Liver (tissue), 9 donors: ENCODE results near the gene KLF6. TPM values are rescaled to one million over a fixed set of nuclear protein-coding genes. Genes with fewer than 3 reads are reported as not detected.

Experiments
- DNase-seq: peaks from one replicate; pipeline ENCODE4 v3.0.0-alpha.2; 2017; ENCODE audit warnings: low spot score
- H3K27ac ChIP-seq, 2 donors: one replicate each; pipeline ENCODE4 v1.7.0; 2013; ENCODE audit warnings: inconsistent platforms in 2 of 2, low read length in 2 of 2, control low read depth in 1 of 2, low read depth in 1 of 2, mild to moderate bottlenecking in 1 of 2
- H3K27me3 ChIP-seq, 4 donors: one replicate each; pipeline versions ENCODE4 v1.6.1 to v1.7.0; 2013; ENCODE audit warnings: low read length in 3 of 4, inconsistent platforms in 1 of 4, mild to moderate bottlenecking in 1 of 4, moderate library complexity in 1 of 4; ENCODE audit not compliant: control insufficient read depth in 4 of 4, insufficient read depth in 4 of 4
- H3K36me3 ChIP-seq, 4 donors: one replicate each; pipeline versions ENCODE4 v1.6.1 to v1.7.0; 2013; ENCODE audit warnings: low read length in 3 of 4, mild to moderate bottlenecking in 3 of 4, low read depth in 1 of 4, moderate library complexity in 1 of 4; ENCODE audit not compliant: control insufficient read depth in 4 of 4, insufficient read depth in 3 of 4
- H3K4me1 ChIP-seq, 4 donors: one replicate each; pipeline versions ENCODE4 v1.6.1 to v1.7.0; 2013; ENCODE audit warnings: low read length in 3 of 4, mild to moderate bottlenecking in 3 of 4, moderate library complexity in 1 of 4; ENCODE audit not compliant: control insufficient read depth in 4 of 4, insufficient read depth in 4 of 4
- H3K4me3 ChIP-seq, 3 donors: one replicate each; pipeline versions ENCODE4 v1.6.1 to v1.7.0; 2013; ENCODE audit warnings: low read length in 3 of 3, control low read depth in 1 of 3, low read depth in 1 of 3, mild to moderate bottlenecking in 1 of 3
- H3K9ac ChIP-seq, 2 donors: one replicate each; pipeline ENCODE4 v1.7.0; 2013; ENCODE audit warnings: low read length in 2 of 2, mild to moderate bottlenecking in 2 of 2, moderate library complexity in 2 of 2, control low read depth in 1 of 2, low read depth in 1 of 2
- H3K9me3 ChIP-seq, 4 donors: one replicate each; pipeline versions ENCODE4 v1.6.1 to v1.7.0; 2013; ENCODE audit warnings: low read length in 3 of 4; ENCODE audit not compliant: control insufficient read depth in 4 of 4
- EGR1 ChIP-seq, 2 donors: IDR thresholded peaks; 2 replicates each; pipeline ENCODE4 v1.6.1; 2016 to 2018; ENCODE audit warnings: antibody characterized with exemption in 2 of 2, low read depth in 2 of 2
- FOXA1 ChIP-seq: IDR thresholded peaks from 2 replicates; pipeline ENCODE4 v1.6.1; 2016; ENCODE audit warnings: antibody characterized with exemption
- FOXA2 ChIP-seq: IDR thresholded peaks from 2 replicates; pipeline ENCODE4 v1.6.1; 2016; ENCODE audit warnings: antibody characterized with exemption
- HNF4G ChIP-seq: IDR thresholded peaks from 2 replicates; pipeline ENCODE4 v1.6.1; 2016; ENCODE audit warnings: antibody characterized with exemption
- JUND ChIP-seq, 2 donors: IDR thresholded peaks; 2 replicates each; pipeline ENCODE4 v1.6.1; 2016; ENCODE audit warnings: antibody characterized with exemption in 2 of 2
- NR2F2 ChIP-seq: IDR thresholded peaks from 2 replicates; pipeline ENCODE4 v1.6.1; 2016; ENCODE audit warnings: antibody characterized with exemption
- RAD21 ChIP-seq, 2 donors: IDR thresholded peaks; 2 replicates each; pipeline ENCODE4 v1.6.1; 2016; ENCODE audit warnings: antibody characterized with exemption in 2 of 2, mild to moderate bottlenecking in 2 of 2
- RXRA ChIP-seq, 2 donors: IDR thresholded peaks; 2 replicates each; pipeline ENCODE4 v1.6.1; 2017 to 2018; ENCODE audit warnings: antibody characterized with exemption in 2 of 2, mild to moderate bottlenecking in 1 of 2
- TAF1 ChIP-seq: conservative IDR thresholded peaks from 2 replicates; pipeline ENCODE4 v1.6.1; 2016; ENCODE audit warnings: antibody characterized with exemption, mild to moderate bottlenecking
- YY1 ChIP-seq: IDR thresholded peaks from 2 replicates; pipeline ENCODE4 v1.6.1; 2016; ENCODE audit warnings: antibody characterized with exemption, mild to moderate bottlenecking
- WGBS: extraction: QIAGEN DNeasy Blood & Tissue Kit; methylation state at CpG from one replicate; pipeline ENCODE4 v1.1.7; 2013; 5-methylcytosine and 5-hydroxymethylcytosine counted together
- polyA plus RNA-seq, 2 donors: library from polyadenylated mRNA; stranded (reverse) in 1 of 2; unstranded in 1 of 2; fragments of 200-250 nt in 1 of 2; fragments of >200 nt in 1 of 2; fragmentation: Nextera tagmentation in 1 of 2; extraction: Ambion mirVana in 1 of 2; gene quantifications; one replicate each; pipeline versions ENCODE4 v1.2.1 to v1.2.3, GENCODE V29; 2013 to 2015
- total RNA-seq, 2 donors: library from RNA; depleted of rRNA; stranded (reverse); fragments of >200 nt; gene quantifications; one replicate each; pipeline ENCODE4 v1.2.3, GENCODE V29; 2014
- TF ChIP-seq, protein P1 (sequence below): IDR thresholded peaks from 2 replicates; pipeline ENCODE4 v1.6.1; 2016; ENCODE audit warnings: antibody characterized with exemption, mild to moderate bottlenecking
- TF ChIP-seq, protein P2 (sequence below): fragments of 150-350 bp; IDR thresholded peaks from 2 replicates; pipeline ENCODE4 v1.5.1; 2017; ENCODE audit warnings: improper control_type of control experiment, low read depth, low read length; ENCODE audit not compliant: missing input control
- TF ChIP-seq, protein P3 (sequence below): IDR thresholded peaks from 2 replicates; pipeline ENCODE4 v1.6.1; 2016; ENCODE audit warnings: antibody characterized with exemption
- TF ChIP-seq, protein P4 (sequence below): IDR thresholded peaks from 2 replicates; pipeline ENCODE4 v1.6.1; 2016; ENCODE audit warnings: antibody characterized with exemption
- donor health status: healthy.
- donor health status: healthy.
- donor health status: healthy.
- donor health status: healthy.
- donor health status: healthy.

KLF6 gene
- total and polyA plus RNA-seq, 4 donors, result 11.0 to 124 (median 22.2) TPM

DNA sequence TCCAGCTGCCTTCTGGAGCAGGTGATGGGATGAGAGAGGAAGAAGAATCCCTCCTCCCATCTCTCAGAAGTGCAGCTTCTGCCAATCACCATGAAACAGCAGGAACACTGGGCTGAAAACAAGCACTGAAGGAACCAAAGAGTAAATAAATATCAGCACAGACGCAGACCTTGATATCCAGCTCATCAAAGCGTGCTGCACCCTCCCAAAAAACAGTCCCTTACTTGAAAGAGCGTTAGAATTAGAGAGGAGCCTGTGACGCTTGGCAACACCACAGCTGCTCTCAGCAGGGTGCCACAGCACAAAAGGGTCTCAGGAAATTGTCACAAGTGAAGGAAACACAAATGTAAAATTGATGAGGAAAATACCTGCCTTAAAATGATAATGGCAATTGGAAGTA lies 39.5 kb downstream of the KLF6 start:
- TF ChIP-seq, protein P1, sequence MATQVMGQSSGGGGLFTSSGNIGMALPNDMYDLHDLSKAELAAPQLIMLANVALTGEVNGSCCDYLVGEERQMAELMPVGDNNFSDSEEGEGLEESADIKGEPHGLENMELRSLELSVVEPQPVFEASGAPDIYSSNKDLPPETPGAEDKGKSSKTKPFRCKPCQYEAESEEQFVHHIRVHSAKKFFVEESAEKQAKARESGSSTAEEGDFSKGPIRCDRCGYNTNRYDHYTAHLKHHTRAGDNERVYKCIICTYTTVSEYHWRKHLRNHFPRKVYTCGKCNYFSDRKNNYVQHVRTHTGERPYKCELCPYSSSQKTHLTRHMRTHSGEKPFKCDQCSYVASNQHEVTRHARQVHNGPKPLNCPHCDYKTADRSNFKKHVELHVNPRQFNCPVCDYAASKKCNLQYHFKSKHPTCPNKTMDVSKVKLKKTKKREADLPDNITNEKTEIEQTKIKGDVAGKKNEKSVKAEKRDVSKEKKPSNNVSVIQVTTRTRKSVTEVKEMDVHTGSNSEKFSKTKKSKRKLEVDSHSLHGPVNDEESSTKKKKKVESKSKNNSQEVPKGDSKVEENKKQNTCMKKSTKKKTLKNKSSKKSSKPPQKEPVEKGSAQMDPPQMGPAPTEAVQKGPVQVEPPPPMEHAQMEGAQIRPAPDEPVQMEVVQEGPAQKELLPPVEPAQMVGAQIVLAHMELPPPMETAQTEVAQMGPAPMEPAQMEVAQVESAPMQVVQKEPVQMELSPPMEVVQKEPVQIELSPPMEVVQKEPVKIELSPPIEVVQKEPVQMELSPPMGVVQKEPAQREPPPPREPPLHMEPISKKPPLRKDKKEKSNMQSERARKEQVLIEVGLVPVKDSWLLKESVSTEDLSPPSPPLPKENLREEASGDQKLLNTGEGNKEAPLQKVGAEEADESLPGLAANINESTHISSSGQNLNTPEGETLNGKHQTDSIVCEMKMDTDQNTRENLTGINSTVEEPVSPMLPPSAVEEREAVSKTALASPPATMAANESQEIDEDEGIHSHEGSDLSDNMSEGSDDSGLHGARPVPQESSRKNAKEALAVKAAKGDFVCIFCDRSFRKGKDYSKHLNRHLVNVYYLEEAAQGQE, result no peak
- TF ChIP-seq, protein P2, sequence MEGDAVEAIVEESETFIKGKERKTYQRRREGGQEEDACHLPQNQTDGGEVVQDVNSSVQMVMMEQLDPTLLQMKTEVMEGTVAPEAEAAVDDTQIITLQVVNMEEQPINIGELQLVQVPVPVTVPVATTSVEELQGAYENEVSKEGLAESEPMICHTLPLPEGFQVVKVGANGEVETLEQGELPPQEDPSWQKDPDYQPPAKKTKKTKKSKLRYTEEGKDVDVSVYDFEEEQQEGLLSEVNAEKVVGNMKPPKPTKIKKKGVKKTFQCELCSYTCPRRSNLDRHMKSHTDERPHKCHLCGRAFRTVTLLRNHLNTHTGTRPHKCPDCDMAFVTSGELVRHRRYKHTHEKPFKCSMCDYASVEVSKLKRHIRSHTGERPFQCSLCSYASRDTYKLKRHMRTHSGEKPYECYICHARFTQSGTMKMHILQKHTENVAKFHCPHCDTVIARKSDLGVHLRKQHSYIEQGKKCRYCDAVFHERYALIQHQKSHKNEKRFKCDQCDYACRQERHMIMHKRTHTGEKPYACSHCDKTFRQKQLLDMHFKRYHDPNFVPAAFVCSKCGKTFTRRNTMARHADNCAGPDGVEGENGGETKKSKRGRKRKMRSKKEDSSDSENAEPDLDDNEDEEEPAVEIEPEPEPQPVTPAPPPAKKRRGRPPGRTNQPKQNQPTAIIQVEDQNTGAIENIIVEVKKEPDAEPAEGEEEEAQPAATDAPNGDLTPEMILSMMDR, result no peak
- TF ChIP-seq, protein P3, sequence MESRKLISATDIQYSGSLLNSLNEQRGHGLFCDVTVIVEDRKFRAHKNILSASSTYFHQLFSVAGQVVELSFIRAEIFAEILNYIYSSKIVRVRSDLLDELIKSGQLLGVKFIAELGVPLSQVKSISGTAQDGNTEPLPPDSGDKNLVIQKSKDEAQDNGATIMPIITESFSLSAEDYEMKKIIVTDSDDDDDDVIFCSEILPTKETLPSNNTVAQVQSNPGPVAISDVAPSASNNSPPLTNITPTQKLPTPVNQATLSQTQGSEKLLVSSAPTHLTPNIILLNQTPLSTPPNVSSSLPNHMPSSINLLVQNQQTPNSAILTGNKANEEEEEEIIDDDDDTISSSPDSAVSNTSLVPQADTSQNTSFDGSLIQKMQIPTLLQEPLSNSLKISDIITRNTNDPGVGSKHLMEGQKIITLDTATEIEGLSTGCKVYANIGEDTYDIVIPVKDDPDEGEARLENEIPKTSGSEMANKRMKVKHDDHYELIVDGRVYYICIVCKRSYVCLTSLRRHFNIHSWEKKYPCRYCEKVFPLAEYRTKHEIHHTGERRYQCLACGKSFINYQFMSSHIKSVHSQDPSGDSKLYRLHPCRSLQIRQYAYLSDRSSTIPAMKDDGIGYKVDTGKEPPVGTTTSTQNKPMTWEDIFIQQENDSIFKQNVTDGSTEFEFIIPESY, result no peak
- no peak for TF ChIP-seq RXRA (IDR thresholded peaks at IDR 0.05)
- TF ChIP-seq RAD21 (IDR thresholded peaks at IDR 0.05), result no peak
- TF ChIP-seq JUND (IDR thresholded peaks at IDR 0.05), result no peak
- TF ChIP-seq HNF4G, result no peak
- TF ChIP-seq TAF1, result no peak
- TF ChIP-seq YY1, result no peak

DNA sequence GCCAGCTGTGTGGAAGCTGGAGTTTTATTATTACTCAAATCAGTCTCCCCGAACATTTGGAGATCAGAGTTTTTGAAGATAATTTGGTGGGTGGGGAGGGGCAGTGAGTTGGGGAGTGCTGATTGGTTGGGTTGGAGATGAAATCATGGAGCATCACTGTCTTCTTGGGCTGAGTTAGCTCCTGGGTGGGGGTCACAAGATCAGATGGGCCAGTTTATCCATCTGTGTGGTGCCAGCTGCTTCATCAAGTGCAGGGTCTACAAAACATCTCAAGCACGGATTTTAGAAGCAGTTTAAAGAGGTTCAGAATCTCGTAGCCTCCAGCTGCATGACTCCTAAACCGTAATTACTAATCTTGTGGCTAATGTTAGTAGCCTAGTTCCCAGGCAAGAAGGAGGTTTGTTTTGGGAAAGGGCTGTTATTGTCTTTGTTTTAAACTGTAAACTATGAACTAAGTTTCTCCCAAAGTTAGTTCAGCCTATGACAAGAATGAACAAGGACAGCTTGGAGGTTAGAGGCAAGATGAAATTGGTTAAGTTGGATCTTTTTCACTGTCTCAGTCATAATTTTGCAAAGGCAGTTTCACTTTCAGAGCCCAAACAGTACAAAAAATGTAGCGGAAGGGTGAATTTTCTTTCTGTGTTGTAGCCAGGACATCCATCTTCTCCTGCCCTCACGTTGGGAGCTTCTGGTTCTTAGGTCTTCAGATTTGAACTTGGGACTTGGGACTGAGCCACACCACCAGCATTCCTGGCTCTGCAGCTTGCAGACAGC lies 43.1 kb downstream of the KLF6 start:
- H3K9ac ChIP-seq, result no peak overlapping the region
- DNase-seq, result no peak
- no peaks in the 10 kb centered on the region for H3K9me3 ChIP-seq
- WGBS, result 78% methylated on average over 6 of the region's 6 CpGs
- peaks cover 0 to 1% (median 0%) of the 10 kb centered on the region in 4 donors for H3K4me1 ChIP-seq
- H3K27me3 ChIP-seq, result no peaks in the 10 kb centered on the region
- no peaks in the 10 kb centered on the region for H3K36me3 ChIP-seq
- no peak overlapping the region for H3K4me3 ChIP-seq
- no peak overlapping the region for H3K27ac ChIP-seq
- TF ChIP-seq RAD21 (IDR thresholded peaks at IDR 0.05) (no peak), EGR1 (IDR thresholded peaks at IDR 0.05; ENCODE audit: low read depth in 2 of 2) (no peak), HNF4G (no peak), NR2F2 (no peak), RXRA (IDR thresholded peaks at IDR 0.05) (no peak), TAF1 (no peak), YY1 (no peak), FOXA1 (no peak), FOXA2 (no peak)
- TF ChIP-seq, protein P3, result no peak
- TF ChIP-seq, protein P1, result no peak
- TF ChIP-seq, protein P2, result no peak
- TF ChIP-seq, protein P4, sequence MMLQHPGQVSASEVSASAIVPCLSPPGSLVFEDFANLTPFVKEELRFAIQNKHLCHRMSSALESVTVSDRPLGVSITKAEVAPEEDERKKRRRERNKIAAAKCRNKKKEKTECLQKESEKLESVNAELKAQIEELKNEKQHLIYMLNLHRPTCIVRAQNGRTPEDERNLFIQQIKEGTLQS, result no peak

More for the DNA sequence above, 39.5 kb downstream of the KLF6 start:
- Histone ChIP-seq H3K27me3 (no peaks in the 10 kb centered on the region), H3K4me3 (no peak overlapping the region), H3K9me3 (no peaks in the 10 kb centered on the region), H3K4me1 (peaks cover 5 to 28% (median 20%) of the 10 kb centered on the region in 4 donors), H3K27ac (no peak overlapping the region), H3K36me3 (no peaks in the 10 kb centered on the region), H3K9ac (no peak overlapping the region)
- WGBS, result 77% methylated on average over 4 of the region's 4 CpGs
- DNase-seq, result no peak
